Natural killer cell (primary cell): ENCODE data around the gene HOMER1. TPM values are rescaled to one million over a fixed set of nuclear protein-coding genes. Genes with fewer than 3 reads are reported as not detected.

Experiments used
- ATAC-seq, 3 donors: fragments of 150-1000 bp in 2 of 3; fragments of 200-7000 bp in 1 of 3; cut with Tn5 transposase; 1 replicate in 1 of 3; 2 replicates in 2 of 3; pipeline ENCODE4 v1.10.0; 2021; ENCODE audit warnings: mild to moderate bottlenecking in 2 of 3, moderate library complexity in 2 of 3
- DNase-seq, 2 donors: peaks; one replicate each; pipeline versions ENCODE4 v3.0.0 to v3.0.0-alpha.2; 2013 to 2021; ENCODE audit warnings: mixed read lengths in 1 of 2
- H3K27ac ChIP-seq: one replicate; pipeline ENCODE4 v1.5.1; 2013; ENCODE audit warnings: mild to moderate bottlenecking, low read length
- H3K27me3 ChIP-seq: one replicate; pipeline ENCODE4 v1.6.1; 2013; ENCODE audit warnings: low read length; ENCODE audit not compliant: control insufficient read depth, insufficient read depth
- H3K36me3 ChIP-seq: one replicate; pipeline ENCODE4 v1.6.1; 2013; ENCODE audit warnings: low read length; ENCODE audit not compliant: control insufficient read depth, insufficient read depth
- H3K4me1 ChIP-seq: one replicate; pipeline ENCODE4 v1.6.1; 2013; ENCODE audit warnings: low read length; ENCODE audit not compliant: control insufficient read depth, insufficient read depth
- H3K4me3 ChIP-seq: one replicate; pipeline ENCODE4 v1.5.1; 2013; ENCODE audit warnings: low read length
- H3K9me3 ChIP-seq: one replicate; pipeline ENCODE4 v1.6.1; 2013; ENCODE audit warnings: low read length; ENCODE audit not compliant: control insufficient read depth, insufficient read depth
- H3K27ac Mint-ChIP-seq, 2 donors: one replicate each; pipeline ENCODE4 v1.8.0; 2022; ENCODE audit warnings: mild to moderate bottlenecking in 2 of 2, mixed read lengths in 2 of 2, moderate library complexity in 1 of 2
- H3K27me3 Mint-ChIP-seq, 2 donors: one replicate each; pipeline ENCODE4 v1.8.0; 2022; ENCODE audit warnings: low read depth in 2 of 2, mixed read lengths in 2 of 2
- H3K36me3 Mint-ChIP-seq: one replicate; pipeline ENCODE4 v1.8.0; 2022; ENCODE audit warnings: mixed read lengths
- H3K4me1 Mint-ChIP-seq, 2 donors: one replicate each; pipeline ENCODE4 v1.8.0; 2022; ENCODE audit warnings: mixed read lengths in 2 of 2
- H3K4me3 Mint-ChIP-seq: one replicate; pipeline ENCODE4 v1.8.0; 2022; ENCODE audit warnings: mild to moderate bottlenecking, moderate library complexity, mixed read lengths
- H3K9me3 Mint-ChIP-seq, 2 donors: one replicate each; pipeline ENCODE4 v1.8.0; 2022; ENCODE audit warnings: mixed read lengths in 2 of 2
- CTCF ChIP-seq: fragments of 200-600 bp; IDR thresholded peaks from one replicate; pipeline ENCODE4 v1.8.0; 2022; ENCODE audit warnings: antibody characterized with exemption
- WGBS: methylation state at CpG from one replicate; pipeline ENCODE4 v1.1.7; 2013; ENCODE audit warnings: missing lambda C conversion rate; ENCODE audit not compliant: insufficient coverage; 5-methylcytosine and 5-hydroxymethylcytosine counted together
- intact Hi-C: fragments of 100-400 bp; cut with micrococcal nuclease; formaldehyde crosslinking; loops from one replicate; pipeline ENCODE4 v1.14.2; 2022
- total RNA-seq, 4 donors: library from RNA; stranded (reverse); fragments of 120-200 nt in 1 of 4; gene quantifications; one replicate each; pipeline versions ENCODE4 v1.2.3 to v1.2.4, GENCODE V29; 2013 to 2022

Gene HOMER1
- total RNA-seq, 3 donors from 2014 or later (not counting 1 experiment from before 2014, with no cell fraction given): 3.1 to 5.4 (median 4.3) TPM

DNA sequence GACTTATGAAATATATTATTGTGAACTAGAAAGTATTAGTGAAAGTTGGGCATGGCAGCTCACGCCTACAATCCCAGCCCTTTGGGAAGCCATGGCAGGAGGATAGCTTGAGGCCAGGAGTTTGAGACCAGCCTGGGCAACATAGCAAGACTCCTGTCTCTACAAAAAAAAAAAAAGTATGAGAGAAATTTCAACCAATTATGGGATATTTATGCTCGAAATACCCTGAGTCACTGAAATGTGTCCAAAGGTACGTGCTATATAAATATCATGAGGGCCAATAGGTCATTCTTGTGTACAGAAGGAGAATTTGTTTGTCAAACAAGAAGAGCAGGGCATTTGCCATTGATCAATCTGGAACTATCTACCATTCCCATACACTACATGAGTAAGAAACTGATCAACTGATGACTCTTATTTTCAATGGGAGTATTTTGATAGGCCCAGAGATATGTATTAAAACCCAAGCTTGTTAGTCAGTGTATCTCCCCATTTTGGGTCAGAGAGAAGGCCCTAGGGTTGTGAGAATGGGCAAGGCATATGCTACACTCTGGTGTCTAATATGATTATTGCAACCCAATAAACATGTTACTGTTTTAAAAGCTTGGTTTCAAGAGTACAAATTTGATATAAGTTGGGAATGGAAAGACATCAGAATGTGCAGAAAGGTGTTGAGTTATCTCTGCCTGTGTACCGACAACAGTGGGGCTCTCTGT, 21.7 kb upstream of the HOMER1 start:
- Histone ChIP-seq H3K36me3 (no peaks in the 10 kb centered on the region), H3K27me3 (peaks cover 2% of the 10 kb centered on the region), H3K4me1 (no peaks in the 10 kb centered on the region), H3K4me3 (no peak overlapping the region), H3K9me3 (no peaks in the 10 kb centered on the region), H3K27ac (no peak overlapping the region)
- no peaks in the 10 kb centered on the region for H3K36me3 Mint-ChIP-seq
- WGBS: 84% methylated on average over 4 of the region's 4 CpGs
- no peak for TF ChIP-seq CTCF
- H3K4me1 Mint-ChIP-seq: no peaks in the 10 kb centered on the region
- no peak overlapping the region for H3K4me3 Mint-ChIP-seq
- no peak for ATAC-seq
- H3K9me3 Mint-ChIP-seq: no peaks in the 10 kb centered on the region
- intact Hi-C loops: no loop called here
- no peak overlapping the region for H3K27ac Mint-ChIP-seq
- H3K27me3 Mint-ChIP-seq: peaks cover 6 to 8% of the 10 kb centered on the region in 2 donors
- DNase-seq: peak in 1 of 2 donors; percentile 20

GRCh38 chr5:79529110-79529509, 15.2 kb upstream of the HOMER1 start:
- no peak for DNase-seq
- WGBS: 71% methylated on average over 5 of the region's 5 CpGs
- Histone ChIP-seq H3K9me3 (peaks cover 6% of the 10 kb centered on the region), H3K27me3 (peaks cover 5% of the 10 kb centered on the region), H3K4me1 (no peaks in the 10 kb centered on the region), H3K36me3 (no peaks in the 10 kb centered on the region), H3K4me3 (no peak overlapping the region), H3K27ac (no peak overlapping the region)
- H3K27me3 Mint-ChIP-seq: peaks cover 12 to 25% of the 10 kb centered on the region in 2 donors
- no peak overlapping the region for H3K4me3 Mint-ChIP-seq
- no peak overlapping the region for H3K27ac Mint-ChIP-seq
- peaks cover 7% of the 10 kb centered on the region for H3K36me3 Mint-ChIP-seq
- intact Hi-C loops: no loop called here
- no peak for ATAC-seq
- no peaks in the 10 kb centered on the region for H3K4me1 Mint-ChIP-seq
- H3K9me3 Mint-ChIP-seq: peaks cover 0 to 5% of the 10 kb centered on the region in 2 donors
- no peak for TF ChIP-seq CTCF

DNA sequence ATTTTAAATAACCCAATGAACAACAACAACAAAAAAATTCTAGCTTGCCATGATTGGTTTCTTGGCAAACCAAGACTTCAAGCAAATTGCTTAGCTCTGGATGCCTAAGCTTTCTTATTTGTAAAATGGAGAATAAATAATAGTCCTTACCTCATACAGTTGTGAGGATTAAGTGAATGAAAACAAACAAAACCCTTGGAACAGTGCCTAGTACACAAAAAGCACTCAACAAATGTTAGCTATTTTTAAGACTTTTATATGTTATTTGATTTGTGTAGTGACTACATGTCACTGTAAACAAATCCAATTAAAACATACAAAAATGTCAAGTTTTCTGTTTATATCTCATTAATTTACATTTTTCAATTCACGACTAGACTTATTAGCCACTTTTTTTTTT, 13.5 kb upstream of the HOMER1 start:
- Histone ChIP-seq H3K27me3 (peaks cover 8% of the 10 kb centered on the region), H3K36me3 (no peaks in the 10 kb centered on the region), H3K4me1 (no peaks in the 10 kb centered on the region), H3K9me3 (peaks cover 6% of the 10 kb centered on the region), H3K27ac (no peak overlapping the region), H3K4me3 (no peak overlapping the region)
- no peaks in the 10 kb centered on the region for H3K4me1 Mint-ChIP-seq
- ATAC-seq: no peak
- peaks cover 0 to 5% of the 10 kb centered on the region in 2 donors for H3K9me3 Mint-ChIP-seq
- peaks cover 16 to 32% of the 10 kb centered on the region in 2 donors for H3K27me3 Mint-ChIP-seq
- no peak for DNase-seq
- intact Hi-C loops: no loop called here
- H3K36me3 Mint-ChIP-seq: peaks cover 7% of the 10 kb centered on the region
- TF ChIP-seq CTCF: no peak
- 67% methylated on average over 1 of the region's 1 CpG for WGBS
- H3K27ac Mint-ChIP-seq: no peak overlapping the region
- no peak overlapping the region for H3K4me3 Mint-ChIP-seq

DNA sequence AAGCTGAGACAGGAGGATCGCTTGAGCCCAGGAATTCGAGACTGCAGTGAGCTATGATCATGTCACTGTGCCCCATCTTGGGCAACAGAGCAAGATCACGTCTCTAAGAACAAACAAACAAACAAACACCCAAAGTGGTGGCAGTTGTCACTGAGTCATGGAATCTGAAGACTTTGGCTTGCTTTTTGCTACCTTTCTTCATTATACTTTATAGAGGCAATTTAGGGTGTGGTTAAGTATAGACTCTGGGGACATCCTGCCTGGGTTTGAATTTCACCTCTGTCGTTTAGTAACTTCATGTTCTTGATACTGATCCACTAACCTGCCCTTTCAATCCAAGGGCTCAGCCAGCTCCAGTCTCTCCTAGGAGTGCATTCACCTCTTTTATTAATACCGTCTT, 13.0 kb upstream of the HOMER1 start:
- Mint-ChIP-seq H3K4me3 (no peak overlapping the region), H3K36me3 (peaks cover 7% of the 10 kb centered on the region), H3K27ac (no peak overlapping the region), H3K9me3 (peaks cover 0 to 5% of the 10 kb centered on the region in 2 donors), H3K27me3 (peaks cover 16 to 32% of the 10 kb centered on the region in 2 donors), H3K4me1 (no peaks in the 10 kb centered on the region)
- no peaks in the 10 kb centered on the region for H3K36me3 ChIP-seq
- intact Hi-C loops: no loop called here
- H3K27me3 ChIP-seq: peaks cover 8% of the 10 kb centered on the region
- H3K27ac ChIP-seq: no peak overlapping the region
- peaks cover 6% of the 10 kb centered on the region for H3K9me3 ChIP-seq
- no peak for TF ChIP-seq CTCF
- ATAC-seq (no peak), DNase-seq (no peak)
- H3K4me3 ChIP-seq: no peak overlapping the region
- H3K4me1 ChIP-seq: no peaks in the 10 kb centered on the region
- WGBS: 95% methylated on average over 5 of the region's 5 CpGs
